Activated naive CD4-positive, alpha-beta T cell treated with anti-CD3 and anti-CD28 coated beads, Interleukin-2, amount 50 U/mL, for 16 hours (primary cell): Measurements from ENCODE around the gene NUDT12.

ENCODE experiments used
- DNase-seq: peaks from one replicate; pipeline ENCODE4 v3.0.0-alpha.2; 2020

Gene NUDT12

DNA sequence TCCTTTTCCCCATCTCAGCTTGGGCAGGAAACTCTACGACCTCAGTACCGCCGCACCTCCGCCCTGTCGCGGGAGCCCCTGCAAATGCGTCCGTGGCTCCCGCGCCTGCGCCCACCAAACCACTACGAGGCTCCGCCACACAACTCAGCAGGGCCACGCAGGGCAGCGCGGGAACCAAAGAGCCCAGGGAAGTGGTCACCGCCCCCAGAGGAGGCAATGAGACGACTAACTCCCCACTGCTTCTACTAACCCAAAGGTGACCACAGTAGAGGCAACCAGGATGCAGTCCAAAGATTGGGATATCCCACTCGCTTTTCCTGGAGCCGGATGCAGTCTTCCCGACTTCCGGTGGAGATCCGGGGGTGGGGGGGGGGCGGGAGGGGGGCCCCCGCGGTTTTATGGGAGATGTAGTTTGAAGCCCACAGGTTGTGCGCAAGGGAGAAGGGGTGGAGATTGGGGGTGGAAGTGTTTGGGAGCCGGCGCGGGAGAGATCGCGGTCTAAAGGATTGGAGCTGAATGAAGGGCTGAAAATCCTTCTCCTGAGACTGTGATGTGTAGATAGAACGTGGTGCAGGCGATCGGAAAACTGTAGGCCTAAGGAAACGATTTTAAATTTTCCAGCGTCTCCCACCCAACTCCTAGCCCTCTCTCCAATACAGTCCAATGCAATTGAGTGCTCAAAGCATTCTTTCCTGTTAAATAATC, at the start of gene NUDT12:
Gene NUDT12 (minus strand): TSS at position 337 of the 705 bp plus-strand sequence. CDS start 2,541 bp downstream, outside the sequence.
- peak; percentile 75 for DNase-seq

DNA sequence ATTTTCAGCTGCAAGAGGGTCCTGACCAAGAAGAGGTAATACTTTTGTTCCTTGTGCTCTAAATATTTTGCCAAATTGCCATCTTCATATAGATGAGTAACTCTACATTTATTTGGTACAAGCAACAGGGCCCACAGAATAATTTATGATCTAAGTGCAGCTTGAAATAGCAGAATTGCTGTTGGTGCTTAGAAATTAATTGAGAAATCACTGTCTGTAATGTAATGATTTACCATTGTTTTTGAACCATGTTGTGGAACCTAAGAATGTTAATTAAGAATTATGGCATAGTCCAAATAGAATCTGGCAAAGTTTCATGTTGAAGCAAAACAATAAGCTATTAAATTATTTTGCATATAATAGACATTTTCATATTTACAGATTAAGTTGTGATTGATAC, 44.8 kb upstream of the NUDT12 start:
- DNase-seq, result no peak

DNA sequence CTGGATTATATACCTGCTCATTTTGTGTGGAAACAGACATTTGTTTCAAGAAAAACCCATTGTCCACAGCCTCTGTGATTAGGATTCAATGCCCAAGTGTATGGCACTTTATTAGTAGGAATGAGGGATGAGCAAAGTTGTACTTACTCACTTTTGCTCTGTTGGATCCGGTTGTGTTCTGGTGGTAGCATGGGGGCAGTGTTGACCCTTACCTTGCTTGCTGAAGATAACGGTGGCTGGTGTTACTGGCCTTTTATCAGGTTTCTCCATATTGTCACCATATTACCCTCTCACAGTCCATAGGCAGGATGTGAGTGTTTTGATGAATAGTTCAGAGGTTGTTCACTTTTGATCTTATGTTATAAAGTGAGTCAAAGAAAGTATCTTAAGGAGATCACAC, 42.7 kb upstream of the NUDT12 start:
- no peak for DNase-seq

DNA sequence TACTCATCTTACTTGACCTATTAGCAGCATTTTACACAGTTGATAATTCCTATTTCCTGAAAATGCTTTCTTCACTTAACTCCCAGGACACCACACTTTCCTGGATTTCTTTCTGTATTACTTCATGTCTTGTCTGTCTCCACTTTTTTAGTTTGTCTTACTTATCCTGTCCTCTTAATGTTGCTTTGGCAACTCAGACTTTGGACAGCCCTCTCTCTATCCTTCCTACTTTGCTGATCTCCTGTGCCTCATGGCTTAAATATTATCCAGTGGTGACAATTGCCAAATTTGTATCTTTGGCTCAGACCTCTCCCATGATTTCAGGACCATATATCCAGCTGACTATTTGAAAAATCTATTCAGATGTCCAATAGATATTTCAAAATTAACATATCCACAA, 39.8 kb upstream of the NUDT12 start:
- no peak for DNase-seq

DNA sequence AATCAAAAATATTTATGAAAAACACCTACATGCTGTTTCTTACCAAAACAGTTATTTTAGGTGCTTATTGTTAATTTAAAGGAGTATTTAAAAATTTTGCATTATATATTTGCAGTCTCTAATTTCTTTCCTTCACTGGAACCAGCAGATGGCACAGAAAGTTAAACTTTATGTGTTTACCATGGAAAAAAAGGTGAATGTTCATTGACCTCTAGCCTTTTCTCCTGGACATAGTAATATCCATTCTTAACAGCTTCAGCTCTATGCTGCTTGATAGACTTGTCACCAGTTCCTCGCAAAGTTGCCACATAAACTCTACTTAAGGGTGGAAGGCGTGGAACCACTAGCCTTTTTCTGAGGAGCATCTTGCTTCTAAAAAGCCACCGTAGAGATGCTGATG, 38.7 kb upstream of the NUDT12 start:
- no peak for DNase-seq

DNA sequence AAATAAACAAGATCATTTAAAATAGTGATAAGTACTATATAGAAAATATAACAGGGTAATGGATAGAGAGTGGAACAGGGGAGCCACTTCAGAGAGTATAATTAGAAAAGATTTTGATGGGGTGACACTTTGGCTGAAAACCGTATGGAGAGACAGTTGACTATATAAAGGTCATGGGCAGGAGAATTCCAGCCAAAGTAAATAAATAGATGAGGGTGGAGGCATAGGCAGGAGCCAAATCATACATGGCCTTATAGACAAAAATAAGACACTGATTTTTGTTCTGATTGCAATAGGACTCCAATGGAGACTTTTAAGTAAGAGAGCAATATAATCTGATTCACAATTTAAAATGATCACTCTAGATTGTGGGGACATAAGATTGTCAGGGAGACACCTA, 37.5 kb upstream of the NUDT12 start:
- no peak for DNase-seq

DNA sequence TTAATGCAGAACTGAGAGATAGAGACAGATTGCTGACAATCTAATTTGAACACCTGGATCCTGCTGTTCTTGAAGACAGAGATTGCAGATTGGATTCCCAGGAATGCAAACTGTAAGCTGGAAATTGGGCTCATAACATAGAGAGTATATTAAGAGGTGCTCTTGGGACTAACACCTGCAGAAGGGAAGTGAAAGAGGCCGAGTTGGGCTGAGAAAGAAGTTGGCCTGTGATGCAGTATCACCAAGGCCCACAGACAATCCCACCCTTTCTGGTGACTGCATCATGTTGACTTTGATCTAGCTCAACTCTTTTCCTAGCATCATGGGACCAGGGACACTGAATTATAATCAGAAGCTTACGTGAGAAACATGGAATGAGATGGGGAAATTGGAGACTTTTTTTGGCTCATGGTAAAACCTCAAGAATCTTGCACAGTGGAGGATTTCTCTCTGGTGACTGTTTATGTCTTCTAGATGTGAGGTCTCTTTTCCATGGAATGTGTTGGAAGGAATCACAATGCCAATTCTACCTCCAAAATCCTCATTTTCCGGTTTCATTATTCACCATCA, 36.5 kb upstream of the NUDT12 start:
- no peak for DNase-seq

DNA sequence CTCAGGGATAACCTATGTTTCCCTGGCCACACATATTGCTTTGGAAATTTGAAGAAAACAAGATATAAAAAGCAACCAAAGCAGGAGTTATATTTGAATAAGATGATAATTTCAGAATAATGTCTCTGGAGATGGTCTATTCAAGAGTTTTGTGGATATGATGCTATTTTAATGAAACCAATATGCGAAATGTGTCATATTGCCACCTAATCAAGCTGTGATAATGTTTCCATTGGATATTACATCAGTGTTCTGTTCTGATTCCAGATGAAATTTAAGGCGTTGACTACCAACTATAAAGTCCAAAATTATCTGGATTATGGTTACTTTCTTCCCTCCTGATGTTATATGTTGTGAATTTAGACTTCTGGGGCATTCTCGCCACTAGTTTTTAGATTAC, 27.6 kb upstream of the NUDT12 start:
- no peak for DNase-seq

DNA sequence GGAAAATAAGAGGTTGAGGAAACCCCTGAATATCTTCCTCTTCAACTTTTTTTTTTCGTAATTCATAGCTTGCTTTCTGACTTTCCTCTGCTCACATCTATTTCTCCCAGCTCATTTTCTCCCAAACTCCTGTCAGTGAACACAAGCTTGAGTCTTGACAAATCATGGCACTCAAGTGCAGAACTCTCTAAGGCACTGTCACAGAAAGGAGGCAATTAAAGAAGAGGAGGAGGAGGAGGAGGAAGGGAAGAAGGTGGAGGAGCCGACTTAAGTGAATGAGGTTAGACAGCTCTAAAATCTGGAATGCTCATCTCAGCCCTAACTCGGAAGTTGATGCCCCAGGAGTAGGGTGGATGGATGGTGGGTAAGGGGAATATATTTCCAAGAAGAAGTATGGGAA, 27.2 kb upstream of the NUDT12 start:
- no peak for DNase-seq

DNA sequence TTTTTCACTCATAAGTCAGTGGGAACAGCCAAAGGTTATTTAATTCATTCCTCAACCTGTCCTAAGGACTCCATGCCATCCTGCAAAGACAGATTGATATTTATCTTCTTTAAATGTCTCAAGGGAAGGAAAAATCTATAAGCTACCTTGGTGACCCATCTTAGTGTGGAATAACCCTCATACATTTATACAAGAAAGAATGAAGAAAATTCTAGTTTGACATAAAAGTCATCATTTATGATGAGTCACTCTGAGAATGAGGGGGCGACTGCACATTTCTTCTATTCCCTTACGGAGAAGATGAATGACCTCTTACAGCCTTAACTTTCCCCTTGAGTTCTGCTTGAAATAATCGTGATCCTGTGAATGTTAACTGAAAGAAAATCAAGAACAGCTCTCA, 26.8 kb upstream of the NUDT12 start:
- no peak for DNase-seq

DNA sequence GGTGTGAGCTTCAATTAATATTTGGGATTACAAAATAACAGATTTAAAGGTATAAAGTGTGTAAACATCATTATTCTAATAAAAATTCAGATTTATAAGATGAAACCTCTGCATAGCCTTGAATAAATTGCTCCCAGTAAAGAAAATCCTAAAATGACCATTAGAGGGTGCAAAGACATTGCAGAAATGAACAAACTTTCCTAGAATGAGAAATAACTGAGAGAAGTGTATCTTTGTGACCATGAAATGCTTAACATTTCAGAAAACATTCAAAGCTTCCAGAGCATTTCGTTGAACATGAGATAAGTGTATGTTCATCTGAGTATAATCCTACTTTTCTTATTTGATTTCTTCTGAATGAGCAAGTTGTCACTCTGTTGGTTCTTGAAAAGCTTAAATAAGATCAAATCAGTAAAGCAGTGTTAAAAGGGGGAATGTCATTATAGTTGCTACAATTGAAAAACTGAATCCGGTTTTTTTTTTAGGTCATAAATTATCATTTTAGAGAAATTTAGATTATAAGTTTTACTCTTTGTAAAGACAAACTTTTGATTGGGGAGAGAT, 24.7 kb upstream of the NUDT12 start:
- DNase-seq, result no peak

DNA sequence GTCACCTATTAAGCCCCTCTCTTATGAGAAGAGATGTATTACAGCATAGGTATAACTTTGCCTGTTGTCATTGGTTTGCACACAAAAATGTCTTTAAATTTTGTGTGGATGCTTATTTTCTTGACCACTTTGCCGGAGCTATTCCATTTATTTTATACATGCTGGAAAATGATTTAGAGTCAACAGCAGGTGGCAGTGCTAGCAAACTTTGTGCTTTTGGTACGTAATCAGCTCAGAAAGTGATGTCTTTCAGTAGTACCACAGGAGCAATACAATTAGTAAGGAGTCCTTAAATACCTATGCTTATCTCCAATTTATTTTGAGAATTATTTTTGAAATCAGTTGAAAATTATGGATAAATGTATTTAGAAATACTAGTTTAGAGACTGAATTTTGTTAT, 19.8 kb upstream of the NUDT12 start:
- no peak for DNase-seq

DNA sequence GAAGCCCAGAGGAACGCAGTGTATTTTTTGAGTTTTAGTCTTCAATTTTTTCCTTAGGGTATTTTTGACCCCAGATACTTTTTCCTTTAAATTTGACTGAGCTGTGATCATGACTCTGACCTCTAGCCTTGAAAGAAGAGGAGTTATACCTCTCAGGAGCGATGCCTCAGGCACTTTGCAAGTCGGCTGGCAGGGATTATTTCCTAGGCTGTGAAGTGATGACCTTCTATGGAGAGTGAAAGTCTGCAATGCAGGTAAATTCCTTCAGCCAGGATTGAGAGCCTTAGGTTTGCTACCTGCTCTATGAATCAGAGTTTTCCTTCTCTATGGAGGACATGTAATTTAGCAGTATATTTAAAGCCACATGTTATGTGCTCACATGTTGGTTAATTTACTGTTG, 10.8 kb upstream of the NUDT12 start:
- no peak for DNase-seq

DNA sequence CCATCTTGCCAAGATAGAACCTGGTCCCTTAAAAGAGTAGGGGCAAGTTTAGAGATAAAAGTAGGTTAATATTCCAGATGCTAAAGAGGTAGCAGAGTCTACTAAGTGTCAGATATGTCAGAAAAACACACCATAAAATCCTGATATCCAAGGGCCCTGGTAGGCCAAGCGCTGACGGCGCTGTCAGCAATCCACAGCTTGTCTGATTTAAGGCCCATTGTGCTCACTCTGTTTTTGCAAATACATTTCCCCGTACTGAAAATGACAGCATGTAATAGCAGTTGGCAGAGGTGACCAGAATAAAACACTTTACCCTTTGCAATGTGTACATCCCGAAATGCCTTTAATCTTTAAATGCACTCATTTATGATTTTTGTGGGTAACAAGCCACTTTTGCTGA, 9.9 kb upstream of the NUDT12 start:
- DNase-seq, result no peak

DNA sequence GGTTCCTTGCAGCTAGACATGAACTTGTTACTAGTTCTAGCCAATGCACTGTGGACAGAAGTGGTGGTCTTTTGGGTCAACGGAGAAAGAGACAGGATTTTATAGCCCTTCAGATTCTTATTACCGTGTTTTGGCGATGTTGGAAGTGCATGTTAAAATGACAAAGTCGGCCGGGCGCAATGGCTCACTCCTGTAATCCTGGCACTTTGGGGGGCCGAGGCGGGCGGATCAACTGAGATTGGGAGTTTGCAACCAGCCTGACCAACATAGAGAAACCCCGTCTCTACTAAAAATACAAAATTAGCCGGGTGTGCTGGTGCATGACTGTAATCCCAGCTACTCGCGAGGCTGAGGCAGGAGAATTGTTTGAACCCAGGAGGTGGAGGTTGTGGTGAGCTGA, 9.1 kb upstream of the NUDT12 start:
- no peak for DNase-seq

DNA sequence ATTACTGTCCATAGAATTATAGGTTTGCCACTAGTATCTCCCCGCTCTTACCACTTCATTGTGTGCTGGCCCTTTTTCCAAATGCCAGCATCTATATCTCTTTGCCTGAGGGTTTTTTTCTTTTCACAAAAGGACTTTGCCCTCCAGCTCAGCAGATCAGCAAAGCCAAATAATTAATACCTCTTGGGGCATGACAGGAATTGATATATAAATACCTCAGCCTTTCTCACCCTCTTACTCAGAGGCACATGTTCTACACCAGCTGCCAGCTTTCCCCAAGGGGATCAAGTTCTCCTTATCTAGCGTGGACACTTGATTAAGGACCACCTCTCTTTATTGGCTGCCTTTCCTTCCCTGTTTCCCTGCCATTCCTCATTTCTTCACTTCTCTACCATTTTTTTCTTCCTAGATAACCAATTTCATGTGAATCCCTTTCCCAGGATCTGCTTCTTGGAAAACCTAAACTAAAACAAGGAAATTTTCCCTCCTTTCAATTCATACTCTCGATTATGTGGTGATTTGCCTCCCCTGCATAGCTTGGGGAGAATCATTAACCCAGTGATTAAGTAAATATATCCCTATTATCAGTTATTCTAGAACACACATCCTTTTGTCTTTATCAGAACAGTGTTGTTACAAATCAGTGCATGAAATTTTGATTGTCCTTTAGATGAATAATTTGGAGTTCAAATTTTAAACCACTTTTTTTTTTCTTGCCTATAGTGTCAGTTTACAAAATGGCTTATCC, 6.9 kb upstream of the NUDT12 start:
- no peak for DNase-seq

DNA sequence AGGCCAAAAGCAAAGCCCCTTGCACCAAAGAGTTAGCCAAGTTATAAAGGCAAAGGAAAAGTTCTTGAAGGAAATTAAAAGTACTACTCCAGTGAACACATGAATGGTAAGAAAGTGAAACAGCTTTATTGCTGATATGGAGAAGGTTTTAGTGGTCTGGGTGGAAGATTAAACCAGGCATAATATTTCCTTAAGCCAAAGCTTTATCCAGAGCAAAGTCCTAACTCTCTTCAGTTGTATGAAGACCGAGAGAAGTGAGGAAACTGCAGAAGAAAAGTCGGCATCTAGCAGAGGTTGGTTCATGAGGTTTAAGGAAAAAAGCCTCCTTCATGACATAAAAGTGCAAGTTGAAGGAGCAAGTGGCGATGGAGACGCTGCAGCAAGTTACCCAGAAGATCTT, 3.1 kb upstream of the NUDT12 start:
- no peak for DNase-seq

DNA sequence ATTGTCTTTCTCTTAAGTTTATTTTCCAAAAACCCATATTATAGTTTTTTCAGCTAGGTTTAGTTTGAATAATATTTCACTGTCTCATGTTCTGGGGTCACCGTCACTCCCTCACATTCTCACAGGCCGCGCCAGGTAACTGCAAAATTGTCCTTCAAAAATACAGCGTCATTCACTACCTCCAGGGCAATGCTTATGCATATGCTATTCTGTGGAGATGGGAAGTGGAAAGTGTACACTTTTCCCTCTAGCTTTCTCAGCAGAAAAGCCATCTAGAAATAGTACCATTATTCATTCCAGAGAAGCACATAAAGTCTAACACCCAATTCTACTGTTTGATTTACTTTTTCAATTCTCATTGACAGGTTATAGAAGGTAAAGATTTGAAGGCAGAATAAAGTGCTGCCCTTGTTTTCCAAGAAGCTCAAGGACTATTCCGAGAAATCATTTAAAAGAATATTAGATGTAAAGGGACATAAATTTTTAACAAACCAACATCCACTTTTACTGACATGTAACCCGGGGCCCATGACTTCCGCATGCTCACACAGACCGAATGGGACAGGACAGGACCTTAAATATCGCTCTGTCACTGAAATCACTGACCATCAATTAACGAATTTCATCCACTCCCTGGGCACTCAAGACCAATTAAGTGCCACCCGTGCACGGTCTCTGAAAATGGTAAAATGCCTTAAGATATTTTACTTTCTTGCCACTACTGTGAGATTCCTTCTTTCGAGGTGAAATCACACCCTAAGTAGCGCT, 720 bp downstream of the NUDT12 start:
- DNase-seq, result no peak

DNA sequence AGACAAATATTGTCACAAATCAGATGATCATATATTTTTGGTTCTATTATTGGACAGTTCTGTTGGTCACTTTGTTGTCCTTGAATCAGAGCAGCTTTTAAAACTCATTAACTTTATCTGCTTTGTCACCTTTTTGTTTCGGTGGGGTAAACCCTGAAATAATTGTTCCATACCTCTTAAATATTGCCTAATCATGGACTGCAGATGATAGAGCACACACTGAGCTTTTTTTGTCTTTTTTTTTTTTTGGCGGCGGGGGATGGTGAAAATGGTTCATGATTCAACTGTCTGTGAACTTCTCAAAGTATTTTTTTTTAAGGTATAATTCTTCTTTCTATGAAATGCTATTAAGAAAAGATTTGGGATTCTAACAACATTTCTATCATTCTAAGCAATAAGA, 1.8 kb downstream of the NUDT12 start:
- no peak for DNase-seq

DNA sequence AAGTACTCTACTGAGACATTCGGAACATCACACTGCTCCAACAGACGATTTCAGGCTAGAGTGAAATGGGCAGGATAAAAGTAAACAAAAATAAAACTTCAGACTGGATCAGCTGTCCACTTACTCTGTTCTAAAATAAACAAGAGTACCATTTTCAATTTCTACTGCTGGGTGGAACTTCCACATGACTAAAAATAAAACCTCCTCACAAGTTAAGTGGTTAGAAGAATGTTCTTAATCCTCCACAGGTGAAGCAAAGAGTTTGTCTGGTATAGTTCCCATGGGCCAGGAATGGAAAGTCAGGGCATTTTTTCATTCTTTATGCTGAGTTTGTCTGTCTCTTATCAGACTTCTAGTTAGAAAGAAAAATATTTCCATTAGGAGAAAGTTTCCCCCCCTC, 15.7 kb downstream of the NUDT12 start:
- no peak for DNase-seq

DNA sequence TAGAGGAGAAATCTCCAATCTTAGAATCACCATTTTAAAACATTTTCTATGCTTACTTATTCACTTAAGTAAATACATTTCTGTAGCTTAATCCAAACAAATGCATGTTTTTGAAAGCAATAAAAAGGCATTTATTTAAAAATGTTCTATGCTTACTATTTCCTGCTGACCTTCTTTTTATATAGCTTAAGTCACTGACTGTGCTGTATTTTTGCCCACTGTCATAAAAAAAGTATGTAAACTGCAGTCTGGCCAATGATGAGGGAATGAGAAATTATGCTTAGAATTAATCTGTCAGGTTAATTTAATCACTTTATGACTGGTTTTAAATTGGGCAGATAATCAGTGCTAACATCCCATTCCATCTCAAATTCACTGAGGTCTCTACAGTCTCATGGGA, 20.1 kb downstream of the NUDT12 start:
- no peak for DNase-seq

DNA sequence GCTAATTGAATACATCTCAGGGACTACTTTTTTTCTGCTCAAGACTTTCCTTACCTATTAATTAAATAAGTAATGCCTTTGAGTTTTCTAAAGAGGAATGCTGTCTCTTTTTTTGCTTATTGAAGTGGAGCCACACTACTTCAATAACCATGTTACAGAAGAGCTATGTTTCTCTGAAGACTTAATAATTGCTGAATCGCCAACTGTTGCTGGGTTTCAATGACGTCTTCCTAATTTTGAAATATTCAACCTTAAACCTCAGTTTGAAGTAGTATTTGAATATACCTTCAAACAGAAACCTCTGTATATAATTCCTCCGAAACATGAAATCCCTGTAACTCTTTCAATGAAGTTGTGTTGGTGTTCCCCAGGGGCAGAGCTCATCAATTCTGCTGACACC, 21.0 kb downstream of the NUDT12 start:
- no peak for DNase-seq

DNA sequence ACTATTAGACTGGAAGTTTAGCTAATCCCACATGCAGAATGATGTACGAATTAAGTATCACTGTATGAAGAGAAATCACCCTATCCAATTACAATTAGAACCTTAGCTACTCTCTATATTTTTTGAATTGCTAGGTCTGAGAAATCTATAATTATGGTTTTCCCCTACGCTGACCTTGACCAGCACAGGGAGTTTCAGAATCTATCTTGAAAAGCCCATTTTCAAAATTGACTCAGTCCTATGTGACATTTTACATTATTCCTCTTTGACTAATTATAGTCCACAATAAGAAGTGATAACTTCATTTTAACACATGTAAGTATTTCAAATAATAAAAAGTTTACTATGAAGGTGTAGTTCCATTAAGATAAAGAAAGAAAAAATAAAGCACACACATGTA, 21.5 kb downstream of the NUDT12 start:
- DNase-seq, result no peak
